Adrenal gland (tissue), 5 donors: Measurements from ENCODE around the gene AGER.

Experiments
- POLR2A ChIP-seq, 2 donors: fragments of 450-650 bp; IDR thresholded peaks; one replicate each; pipeline ENCODE4 v1.6.1; 2017; ENCODE audit warnings: antibody characterized with exemption in 2 of 2, mild to moderate bottlenecking in 2 of 2, moderate library complexity in 1 of 2
- TF ChIP-seq, protein P1 (sequence below), 6 experiments: fragments of 450-650 bp in 4 of 6; fragments of 200-600 bp in 2 of 6; sonication (generic) in 1 of 6; IDR thresholded peaks; 1 replicate in 5 of 6; 2 replicates in 1 of 6; pipeline versions ENCODE4 v1.5.1 to v1.8.0; 2016 to 2021; ENCODE audit warnings: antibody characterized with exemption in 6 of 6, mild to moderate bottlenecking in 2 of 6, moderate library complexity in 1 of 6
- donor health status: DM: no; HTN: no; CAD: no.

DNA sequence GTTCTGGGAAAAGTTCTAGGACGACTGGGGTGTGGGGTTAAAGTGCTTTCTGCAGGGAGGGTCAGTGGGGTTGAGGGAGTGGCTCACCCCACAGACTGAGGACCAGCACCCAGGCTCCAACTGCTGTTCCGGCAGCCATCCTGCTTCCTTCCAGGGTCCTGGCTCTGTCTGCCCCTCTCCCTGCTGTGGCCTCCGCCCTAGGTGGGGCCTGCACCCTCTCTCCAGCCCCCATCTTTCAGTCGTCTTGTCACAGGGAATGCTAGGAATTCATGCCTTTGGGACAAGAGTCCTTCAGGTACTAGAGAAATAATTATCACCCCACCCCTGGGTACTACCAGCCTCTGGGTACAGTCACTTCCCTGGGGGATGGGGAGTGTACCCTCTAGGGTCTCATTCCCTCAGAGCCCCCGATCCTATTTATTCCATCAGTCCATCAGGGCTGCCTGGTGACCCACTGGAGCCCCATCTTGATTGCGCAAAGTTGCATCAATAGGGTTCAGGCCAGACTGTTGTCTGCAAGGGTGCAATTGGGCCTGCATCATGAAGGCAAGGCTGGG is at the start of gene AGER:
- no peak for TF ChIP-seq POLR2A (IDR thresholded peaks at IDR 0.05)
- TF ChIP-seq, protein P1, sequence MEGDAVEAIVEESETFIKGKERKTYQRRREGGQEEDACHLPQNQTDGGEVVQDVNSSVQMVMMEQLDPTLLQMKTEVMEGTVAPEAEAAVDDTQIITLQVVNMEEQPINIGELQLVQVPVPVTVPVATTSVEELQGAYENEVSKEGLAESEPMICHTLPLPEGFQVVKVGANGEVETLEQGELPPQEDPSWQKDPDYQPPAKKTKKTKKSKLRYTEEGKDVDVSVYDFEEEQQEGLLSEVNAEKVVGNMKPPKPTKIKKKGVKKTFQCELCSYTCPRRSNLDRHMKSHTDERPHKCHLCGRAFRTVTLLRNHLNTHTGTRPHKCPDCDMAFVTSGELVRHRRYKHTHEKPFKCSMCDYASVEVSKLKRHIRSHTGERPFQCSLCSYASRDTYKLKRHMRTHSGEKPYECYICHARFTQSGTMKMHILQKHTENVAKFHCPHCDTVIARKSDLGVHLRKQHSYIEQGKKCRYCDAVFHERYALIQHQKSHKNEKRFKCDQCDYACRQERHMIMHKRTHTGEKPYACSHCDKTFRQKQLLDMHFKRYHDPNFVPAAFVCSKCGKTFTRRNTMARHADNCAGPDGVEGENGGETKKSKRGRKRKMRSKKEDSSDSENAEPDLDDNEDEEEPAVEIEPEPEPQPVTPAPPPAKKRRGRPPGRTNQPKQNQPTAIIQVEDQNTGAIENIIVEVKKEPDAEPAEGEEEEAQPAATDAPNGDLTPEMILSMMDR (IDR thresholded peaks at IDR 0.05): no peak
